HG03103 (cell line): Measurements from ENCODE around the gene GPR78.

Experiments
- ATAC-seq: cut with Tn5 transposase; IDR thresholded peaks from one replicate; pipeline ENCODE4 v1.9.1; 2021; ENCODE audit warnings: low read depth; ENCODE audit not compliant: unreplicated experiment

GPR78 gene

GRCh38 chr4:8583655-8584025 is 3.4 kb downstream of the GPR78 start:
- no peak for ATAC-seq

DNA sequence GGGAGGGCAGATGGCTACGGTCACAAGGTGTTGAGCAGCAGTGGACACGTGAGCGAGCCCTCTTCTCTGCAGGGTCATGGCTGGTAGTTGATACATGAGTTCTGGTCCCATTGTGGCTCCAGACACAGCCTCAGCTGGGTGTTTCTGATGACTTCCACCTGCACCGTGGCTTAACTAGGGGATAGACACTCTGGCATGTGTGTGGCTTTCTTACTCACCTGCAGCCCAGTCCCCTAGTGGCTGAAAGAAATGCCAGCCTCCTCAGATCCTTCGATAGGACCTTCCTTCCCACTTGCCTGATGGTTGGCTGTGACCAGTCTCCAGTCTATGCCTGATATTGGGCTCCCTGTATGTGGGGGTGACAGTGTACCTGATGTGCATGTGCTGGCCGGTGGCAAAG is 5.0 kb downstream of the GPR78 start:
- no peak for ATAC-seq

DNA sequence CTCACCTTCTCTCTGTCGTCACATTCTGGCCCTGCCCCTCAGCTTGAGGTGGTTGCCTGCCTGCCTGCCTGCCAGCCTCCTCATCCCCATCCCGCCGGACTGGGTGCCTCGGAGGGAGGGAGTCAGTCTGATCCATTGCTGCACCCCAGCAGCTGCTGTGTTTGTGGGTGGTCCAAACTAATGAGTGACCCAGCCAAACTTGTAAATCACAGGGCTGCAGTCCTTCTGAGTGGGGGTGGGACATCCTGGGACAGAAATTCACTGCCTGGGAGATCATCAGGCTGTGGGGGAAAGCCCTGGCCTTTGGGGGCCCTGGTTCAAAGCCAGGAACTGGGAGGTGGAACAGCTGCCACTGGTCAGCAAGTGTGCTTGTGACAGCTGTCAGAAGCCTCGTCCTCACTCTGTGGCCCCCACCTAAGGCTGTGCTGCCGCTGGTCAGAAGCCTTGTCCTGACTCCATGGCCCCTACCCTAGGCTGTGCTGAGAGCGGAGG is 5.6 kb downstream of the GPR78 start:
- ATAC-seq: no peak

DNA sequence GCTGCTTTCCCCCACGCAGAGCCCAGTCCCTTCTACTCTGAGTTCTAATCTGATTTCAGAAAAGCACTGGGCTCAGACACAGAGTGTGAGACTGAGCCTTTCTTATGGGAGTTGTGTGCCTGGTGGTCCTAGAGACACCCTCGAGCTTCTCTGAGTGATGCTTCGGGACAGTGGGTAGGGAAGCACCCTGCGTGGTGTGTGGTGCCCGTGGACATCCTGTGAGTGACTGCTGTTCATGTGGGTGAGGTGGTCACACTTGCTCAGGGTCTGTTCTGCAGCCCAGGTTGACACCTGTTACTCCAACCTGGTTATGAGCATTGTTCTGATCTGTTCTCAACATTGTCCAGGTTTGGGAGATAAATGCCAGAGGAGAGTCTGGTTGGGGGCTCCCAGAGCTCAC is 6.1 kb downstream of the GPR78 start:
- no peak for ATAC-seq

- ATAC-seq: no peak
Observed at GRCh38 chr4:8586671-8587468, 6.7 kb downstream of the GPR78 start.

GRCh38 chr4:8587469-8588195 is 7.4 kb downstream of the GPR78 start:
- no peak for ATAC-seq

DNA sequence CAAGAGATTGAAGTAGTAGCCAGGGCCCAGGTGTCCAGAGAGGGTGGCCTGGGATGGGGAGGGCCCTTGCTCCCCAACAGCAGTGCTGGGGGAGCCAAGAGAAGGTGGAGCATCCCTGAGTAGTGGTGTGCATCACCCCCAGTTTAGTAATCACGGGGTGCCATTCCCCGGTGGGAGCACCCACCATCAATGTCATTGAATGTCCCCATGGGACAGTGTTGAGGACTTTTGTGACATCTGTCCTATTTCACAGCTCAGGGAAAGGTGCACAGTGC is 7.9 kb downstream of the GPR78 start:
- no peak for ATAC-seq

GRCh38 chr4:8589336-8589735 is 9.1 kb downstream of the GPR78 start:
- ATAC-seq: no peak

- ATAC-seq: no peak
Observed at GRCh38 chr4:8589823-8590545, 9.8 kb downstream of the GPR78 start.

- ATAC-seq: no peak
Observed at GRCh38 chr4:8590546-8590880, 10.3 kb downstream of the GPR78 start.

GRCh38 chr4:8591114-8591513 is 10.9 kb downstream of the GPR78 start:
- ATAC-seq: no peak

DNA sequence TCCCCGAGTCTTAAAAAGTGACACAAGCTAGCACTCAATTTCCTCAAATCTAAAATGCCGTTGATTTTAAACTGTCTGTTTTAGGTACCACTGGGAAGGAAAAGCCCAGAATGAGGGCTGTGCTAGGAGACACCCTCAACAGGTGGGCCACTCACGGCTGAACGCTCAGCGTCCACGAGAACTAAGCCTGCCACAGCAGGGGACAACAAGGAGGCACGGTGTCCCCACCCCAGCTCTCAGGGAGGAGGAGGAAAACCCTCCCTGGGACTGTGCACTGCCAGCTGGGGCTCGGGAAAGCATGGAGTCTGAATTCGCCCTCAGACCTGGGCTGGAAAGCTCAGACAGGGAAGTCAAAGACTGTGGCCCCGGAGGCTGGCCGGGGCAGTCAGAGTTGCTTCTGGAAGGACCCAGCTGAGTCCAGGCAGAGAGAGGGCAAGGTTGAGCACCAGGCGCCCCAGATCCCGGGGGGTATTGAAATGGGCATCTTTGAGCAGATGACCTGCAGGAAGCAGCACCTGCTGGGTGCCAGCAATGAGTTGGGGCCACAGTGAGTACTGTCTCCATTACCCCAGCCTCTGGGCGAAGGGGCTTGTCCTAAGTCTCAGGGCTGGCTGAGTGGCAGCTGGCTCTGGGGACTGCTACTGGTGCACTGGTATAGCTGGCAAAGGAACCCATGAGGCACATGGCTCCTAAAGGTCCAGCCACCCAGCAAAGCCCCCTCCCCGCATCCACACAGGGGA is 11.6 kb downstream of the GPR78 start:
- no peak for ATAC-seq

DNA sequence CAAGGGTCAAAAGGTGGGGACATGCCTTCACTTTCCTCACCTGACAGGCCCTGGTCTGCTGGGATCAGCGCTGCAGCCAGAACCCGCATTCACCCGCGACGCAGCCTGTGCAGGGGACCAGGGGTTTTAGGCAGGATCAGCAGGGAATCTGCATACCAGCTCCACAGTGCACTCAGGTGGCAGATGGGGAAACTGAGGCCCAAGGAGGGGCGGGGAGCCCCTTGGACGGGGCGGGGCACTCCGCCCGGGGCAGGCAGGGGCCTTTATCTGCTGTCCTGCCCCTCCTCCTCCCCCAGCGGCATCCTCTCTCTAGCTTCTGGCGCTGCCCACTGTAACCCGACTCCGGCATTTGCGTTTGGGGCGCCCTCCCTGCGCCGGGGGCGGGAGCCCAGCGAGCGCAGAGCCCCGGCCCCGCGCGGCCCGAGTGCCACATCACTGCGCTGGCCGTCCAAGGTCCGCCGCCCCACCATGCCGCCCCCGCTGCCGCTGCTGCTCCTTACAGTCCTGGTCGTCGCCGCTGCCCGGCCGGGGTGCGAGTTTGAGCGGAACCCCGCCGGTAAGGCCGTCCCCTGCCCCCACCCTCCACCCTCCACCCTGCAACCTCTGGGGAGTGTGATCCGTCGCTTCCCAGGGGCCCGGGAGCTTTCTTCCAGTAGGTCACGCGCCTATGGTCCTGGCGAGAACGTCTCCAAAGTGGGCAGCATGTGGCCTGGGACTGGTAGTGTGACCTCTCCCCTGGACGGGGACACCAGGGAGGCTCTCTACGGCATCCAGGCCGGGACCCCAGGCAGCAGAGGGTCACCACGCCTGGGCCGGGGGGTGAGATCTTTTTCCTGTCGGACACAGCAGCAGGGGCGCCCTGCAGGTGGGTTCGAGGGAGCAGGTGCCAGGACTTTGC is 12.4 kb downstream of the GPR78 start, which contains the start of gene CPZ:
Gene CPZ, plus strand, starts transcription at position 400 of the 898 bp plus-strand sequence. Its CDS starts 69 bp downstream, at position 469.
- ATAC-seq: no peak

DNA sequence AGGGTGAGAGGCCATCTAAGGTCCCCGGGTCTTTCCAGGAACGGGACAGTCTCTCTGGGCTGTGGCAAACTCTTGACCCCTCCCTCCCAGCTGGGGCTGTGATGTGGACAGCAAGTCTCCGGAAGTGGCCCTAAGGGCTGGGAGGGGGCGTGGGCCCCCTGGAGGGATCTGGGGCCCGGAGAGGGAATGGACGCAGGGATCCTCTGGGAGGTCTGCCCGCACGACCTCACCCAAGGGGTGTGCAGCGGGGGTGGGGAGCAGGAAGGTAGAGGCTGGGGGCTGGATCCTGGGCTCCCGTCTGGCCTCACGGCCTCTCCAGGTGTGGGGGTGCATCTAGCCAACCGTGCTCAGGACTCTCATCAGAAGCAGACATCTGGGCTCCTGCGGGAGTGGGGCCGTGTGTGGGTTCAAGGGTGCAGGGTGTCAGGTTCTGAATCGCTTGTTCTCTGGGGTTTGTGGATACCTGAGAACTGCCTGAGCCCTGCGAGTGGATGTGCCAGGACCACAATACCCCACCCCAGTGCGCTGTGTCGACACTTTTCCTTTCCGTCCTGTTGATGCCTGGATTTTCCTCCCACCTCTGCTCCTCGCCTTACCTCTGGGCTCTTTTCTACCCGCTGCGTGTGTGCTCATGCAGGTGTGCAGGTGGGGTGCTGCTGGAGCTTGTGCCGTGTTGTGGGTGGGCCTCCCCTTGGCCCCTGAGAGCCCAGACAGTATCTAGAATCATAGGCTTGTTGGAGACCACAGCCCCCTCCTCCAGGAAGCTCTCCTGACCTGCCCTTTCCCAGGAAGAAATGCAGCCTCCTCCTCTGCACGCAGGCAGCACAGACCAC is 13.3 kb downstream of the GPR78 start:
- no peak for ATAC-seq

- ATAC-seq: no peak
Observed at GRCh38 chr4:8594097-8595038, 14.2 kb downstream of the GPR78 start.

DNA sequence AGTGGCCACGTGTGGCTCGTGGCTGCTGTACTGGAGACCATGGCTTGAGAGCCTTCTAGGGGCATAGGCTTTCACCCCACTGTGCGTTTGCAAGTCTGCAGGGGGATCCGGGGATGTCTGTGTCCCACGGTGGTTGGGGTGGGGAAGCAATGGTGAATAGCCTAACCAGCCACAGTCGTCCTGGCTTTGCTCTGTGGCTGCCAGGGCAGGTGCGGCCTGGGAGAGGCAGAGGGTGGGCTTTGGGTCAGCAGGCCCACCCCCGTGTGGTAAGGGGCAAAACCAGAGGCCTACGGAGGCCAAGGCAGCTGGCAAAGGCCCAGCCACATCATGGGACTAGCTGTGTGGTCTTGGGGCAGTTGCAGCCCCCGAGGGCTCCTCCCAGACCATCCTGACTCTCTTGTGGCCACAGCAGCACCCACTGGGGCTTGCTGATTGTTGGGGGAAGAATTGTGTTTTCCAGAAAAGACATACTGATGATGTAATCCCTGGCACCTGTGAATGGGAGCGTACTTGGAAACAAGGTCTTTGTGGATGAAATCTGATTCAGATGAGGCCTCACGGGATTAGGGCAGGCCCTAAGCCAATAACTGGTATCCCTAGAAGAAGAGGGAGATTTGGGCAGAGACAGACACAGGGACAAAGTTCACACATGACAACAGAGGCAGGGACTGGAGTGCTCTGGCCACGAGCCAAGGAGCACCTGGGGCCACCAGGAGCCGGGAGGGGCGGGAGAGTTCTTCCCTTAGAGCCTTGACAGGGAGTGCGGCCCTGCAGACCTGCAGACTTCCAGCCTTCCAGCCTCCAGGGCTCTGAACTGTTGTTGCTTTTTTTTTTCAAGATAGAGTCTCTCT is 15.3 kb downstream of the GPR78 start:
- no peak for ATAC-seq

DNA sequence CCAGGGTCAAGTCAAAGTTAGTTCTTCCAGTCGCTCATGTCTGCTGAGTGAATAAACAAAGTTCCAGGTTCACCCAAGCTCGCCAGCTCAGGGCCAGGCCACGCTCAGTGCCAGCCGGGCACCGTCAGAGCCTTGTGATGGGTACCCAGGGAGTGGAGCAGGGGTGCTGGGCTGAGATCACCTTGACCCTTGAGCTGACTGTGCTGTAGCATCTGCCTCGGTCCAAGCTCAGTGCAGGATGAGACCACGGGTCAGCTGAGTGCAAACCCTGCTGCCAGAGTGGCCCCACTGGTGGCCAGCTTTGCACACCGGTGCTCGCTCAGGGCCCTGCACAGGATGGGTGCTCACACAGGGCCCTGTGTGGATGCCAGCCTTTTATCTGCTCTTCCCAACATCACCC is 16.7 kb downstream of the GPR78 start:
- ATAC-seq: no peak
